ENCODE measurements around the gene DOCK7.
"Not testable (repeated sequence)": the region's sequence is repeated elsewhere in the genome, so short reads cannot be mapped to it uniquely, and the experiment has no call there.

Gene DOCK7

GRCh38 chr1:62694479-62694878 lies 6.3 kb upstream of the DOCK7 start:
- not testable (repeated sequence) for DNase-seq (ENCODE audit: low spot score)

GRCh38 chr1:62693123-62693522 lies 4.9 kb upstream of the DOCK7 start:
- no peak for DNase-seq (ENCODE audit: low spot score)

- DNase-seq (ENCODE audit: low spot score), result no peak
These were observed 3.1 kb upstream of the DOCK7 start for GRCh38 chr1:62691062-62691844.

- DNase-seq (ENCODE audit: low spot score), result no peak
These were observed 1.3 kb upstream of the DOCK7 start for GRCh38 chr1:62689524-62689923.

GRCh38 chr1:62688687-62689085 lies 500 bp upstream of the DOCK7 start:
- peak; percentile 25 for DNase-seq (ENCODE audit: low spot score)

- DNase-seq (ENCODE audit: low spot score), result peak; percentile 32
These were observed 724 bp downstream of the DOCK7 start for GRCh38 chr1:62687421-62687902.

- DNase-seq (ENCODE audit: low spot score), result no peak
These were observed 1.4 kb downstream of the DOCK7 start for GRCh38 chr1:62686822-62687221.

- DNase-seq (ENCODE audit: low spot score), result no peak
These were observed 2.7 kb downstream of the DOCK7 start for GRCh38 chr1:62685431-62685859.

GRCh38 chr1:62682531-62682930 lies 5.7 kb downstream of the DOCK7 start:
- DNase-seq (ENCODE audit: low spot score), result no peak

- DNase-seq (ENCODE audit: low spot score), result not testable (repeated sequence)
These were observed 7.2 kb downstream of the DOCK7 start for GRCh38 chr1:62680992-62681391.

GRCh38 chr1:62677822-62678221 lies 10.4 kb downstream of the DOCK7 start:
- not testable (repeated sequence) for DNase-seq (ENCODE audit: low spot score)

- no peak for DNase-seq (ENCODE audit: low spot score)
These were observed 11.4 kb downstream of the DOCK7 start for GRCh38 chr1:62676611-62677356.

- DNase-seq (ENCODE audit: low spot score), result no peak
These were observed 14.6 kb downstream of the DOCK7 start for GRCh38 chr1:62673629-62674028.

- DNase-seq (ENCODE audit: low spot score), result no peak
These were observed 16.2 kb downstream of the DOCK7 start for GRCh38 chr1:62672029-62672428.

- no peak for DNase-seq (ENCODE audit: low spot score)
These were observed 33.4 kb downstream of the DOCK7 start for GRCh38 chr1:62654744-62655143.

- no peak for DNase-seq (ENCODE audit: low spot score)
These were observed 35.8 kb downstream of the DOCK7 start for GRCh38 chr1:62652387-62652786.

GRCh38 chr1:62643283-62643682 lies 44.9 kb downstream of the DOCK7 start:
- DNase-seq (ENCODE audit: low spot score), result no peak

GRCh38 chr1:62637392-62638105 lies 50.6 kb downstream of the DOCK7 start:
- DNase-seq (ENCODE audit: low spot score), result peak; percentile 1

GRCh38 chr1:62628506-62628905 lies 59.7 kb downstream of the DOCK7 start:
- no peak for DNase-seq (ENCODE audit: low spot score)

GRCh38 chr1:62625415-62625814 lies 62.8 kb downstream of the DOCK7 start:
- no peak for DNase-seq (ENCODE audit: low spot score)

- DNase-seq (ENCODE audit: low spot score), result peak; percentile 3
These were observed 66.3 kb downstream of the DOCK7 start for GRCh38 chr1:62621907-62622306.

GRCh38 chr1:62613890-62614289 lies 74.3 kb downstream of the DOCK7 start:
- no peak for DNase-seq (ENCODE audit: low spot score)

- no peak for DNase-seq (ENCODE audit: low spot score)
These were observed 74.9 kb downstream of the DOCK7 start for GRCh38 chr1:62613325-62613727.

Data from SW480 (cell line).